Measurements from ENCODE around the gene ACY1. TPM values are rescaled to one million over a fixed set of nuclear protein-coding genes. Genes with fewer than 3 reads are reported as not detected.
A peak's percentile ranks its signal among the peaks of the same experiment; 100 is the strongest.

Gene ACY1
- total RNA-seq, 1 donor from 2014 or later: 13.2 TPM

DNA sequence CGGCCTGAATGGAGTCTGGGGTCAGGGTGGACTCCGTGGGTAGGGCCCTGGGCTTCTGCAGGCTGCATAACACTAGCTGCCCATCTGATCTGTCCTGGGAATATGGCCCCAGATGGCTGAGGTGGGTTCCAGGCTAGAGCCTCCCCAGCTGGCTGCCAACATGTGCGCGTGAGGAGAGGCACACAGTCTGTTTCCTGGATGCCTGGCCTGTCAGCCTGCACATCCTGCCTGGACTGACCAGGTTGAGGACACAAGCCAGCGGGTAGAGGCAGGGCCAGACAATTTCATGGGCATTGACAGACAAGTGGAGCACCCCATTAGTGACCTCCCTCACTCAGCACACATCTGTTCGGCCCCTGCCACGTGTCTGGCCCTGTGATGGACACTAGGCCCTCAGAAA lies 42.1 kb downstream of the ACY1 start:
- peak overlapping the region; percentile 72 for H3K4me3 Mint-ChIP-seq (ENCODE audit: unreplicated experiment)
- peaks cover 40% of the 10 kb centered on the region for H3K4me1 Mint-ChIP-seq (ENCODE audit: low read depth, unreplicated experiment)
- peak overlapping the region; percentile 97 for H3K27ac Mint-ChIP-seq (ENCODE audit: unreplicated experiment)
- H3K27me3 Mint-ChIP-seq (ENCODE audit: unreplicated experiment): peaks cover 26% of the 10 kb centered on the region
- TF ChIP-seq, protein P1, sequence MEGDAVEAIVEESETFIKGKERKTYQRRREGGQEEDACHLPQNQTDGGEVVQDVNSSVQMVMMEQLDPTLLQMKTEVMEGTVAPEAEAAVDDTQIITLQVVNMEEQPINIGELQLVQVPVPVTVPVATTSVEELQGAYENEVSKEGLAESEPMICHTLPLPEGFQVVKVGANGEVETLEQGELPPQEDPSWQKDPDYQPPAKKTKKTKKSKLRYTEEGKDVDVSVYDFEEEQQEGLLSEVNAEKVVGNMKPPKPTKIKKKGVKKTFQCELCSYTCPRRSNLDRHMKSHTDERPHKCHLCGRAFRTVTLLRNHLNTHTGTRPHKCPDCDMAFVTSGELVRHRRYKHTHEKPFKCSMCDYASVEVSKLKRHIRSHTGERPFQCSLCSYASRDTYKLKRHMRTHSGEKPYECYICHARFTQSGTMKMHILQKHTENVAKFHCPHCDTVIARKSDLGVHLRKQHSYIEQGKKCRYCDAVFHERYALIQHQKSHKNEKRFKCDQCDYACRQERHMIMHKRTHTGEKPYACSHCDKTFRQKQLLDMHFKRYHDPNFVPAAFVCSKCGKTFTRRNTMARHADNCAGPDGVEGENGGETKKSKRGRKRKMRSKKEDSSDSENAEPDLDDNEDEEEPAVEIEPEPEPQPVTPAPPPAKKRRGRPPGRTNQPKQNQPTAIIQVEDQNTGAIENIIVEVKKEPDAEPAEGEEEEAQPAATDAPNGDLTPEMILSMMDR (IDR thresholded peaks at IDR 0.05; ENCODE audit: partially characterized antibody, unreplicated experiment): no peak
- DNase-seq: peak; percentile 69
- H3K9me3 Mint-ChIP-seq (ENCODE audit: unreplicated experiment): peaks cover 30% of the 10 kb centered on the region
- peaks cover 4% of the 10 kb centered on the region for H3K36me3 Mint-ChIP-seq (ENCODE audit: unreplicated experiment)

DNA sequence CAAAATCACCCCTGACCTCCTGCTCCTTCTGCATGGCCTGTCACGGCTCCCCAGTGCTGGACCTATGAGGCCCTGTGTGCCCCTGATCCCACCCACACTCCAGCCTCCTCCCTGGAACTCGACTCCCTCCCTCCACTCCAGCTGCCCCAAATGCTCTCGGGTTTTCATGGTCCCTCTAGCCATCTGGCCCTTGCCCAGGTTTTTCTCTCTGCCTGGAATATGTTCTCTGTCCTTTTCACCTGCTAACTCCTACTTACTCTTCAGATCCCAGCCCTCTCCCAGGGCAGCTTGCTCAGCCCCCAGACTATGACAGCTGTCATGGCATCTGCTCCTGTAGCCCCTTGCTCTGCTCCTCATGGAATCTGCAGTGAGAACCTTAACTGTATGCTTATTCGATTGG lies 42.7 kb downstream of the ACY1 start:
- DNase-seq: peak; percentile 57
- TF ChIP-seq, protein P1 (IDR thresholded peaks at IDR 0.05; ENCODE audit: partially characterized antibody, unreplicated experiment): no peak
- Mint-ChIP-seq H3K4me3 (ENCODE audit: unreplicated experiment) (peak overlapping the region; percentile 72), H3K4me1 (ENCODE audit: low read depth, unreplicated experiment) (peaks cover 41% of the 10 kb centered on the region), H3K27ac (ENCODE audit: unreplicated experiment) (peak overlapping the region; percentile 97), H3K9me3 (ENCODE audit: unreplicated experiment) (peaks cover 29% of the 10 kb centered on the region), H3K27me3 (ENCODE audit: unreplicated experiment) (peaks cover 26% of the 10 kb centered on the region), H3K36me3 (ENCODE audit: unreplicated experiment) (peaks cover 4% of the 10 kb centered on the region)

DNA sequence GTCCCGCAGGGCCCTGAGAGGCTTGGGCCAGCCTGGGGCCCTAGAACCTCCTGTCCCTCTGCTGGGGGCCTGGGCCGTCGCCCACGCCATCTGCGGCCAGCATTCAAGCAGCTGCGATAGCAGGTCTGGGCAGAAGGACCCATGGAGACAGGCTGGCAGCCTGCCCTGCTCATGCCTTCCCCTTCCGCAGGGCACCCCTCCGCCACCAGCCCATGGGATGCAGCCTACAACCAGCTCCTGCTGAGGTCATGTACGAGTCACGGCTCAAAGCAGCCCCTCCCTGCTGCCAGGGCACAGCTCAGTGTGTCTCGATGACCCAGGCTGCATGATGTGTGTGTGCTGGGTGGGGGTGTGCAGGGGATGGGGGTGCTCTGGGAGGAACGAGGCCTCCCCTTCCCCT lies 45.2 kb downstream of the ACY1 start:
- Mint-ChIP-seq H3K36me3 (ENCODE audit: unreplicated experiment) (peaks cover 4% of the 10 kb centered on the region), H3K4me3 (ENCODE audit: unreplicated experiment) (no peak overlapping the region), H3K9me3 (ENCODE audit: unreplicated experiment) (peaks cover 24% of the 10 kb centered on the region), H3K4me1 (ENCODE audit: low read depth, unreplicated experiment) (peaks cover 29% of the 10 kb centered on the region), H3K27me3 (ENCODE audit: unreplicated experiment) (peaks cover 24% of the 10 kb centered on the region), H3K27ac (ENCODE audit: unreplicated experiment) (no peak overlapping the region)
- DNase-seq: no peak
- TF ChIP-seq, protein P1 (IDR thresholded peaks at IDR 0.05; ENCODE audit: partially characterized antibody, unreplicated experiment): no peak

DNA sequence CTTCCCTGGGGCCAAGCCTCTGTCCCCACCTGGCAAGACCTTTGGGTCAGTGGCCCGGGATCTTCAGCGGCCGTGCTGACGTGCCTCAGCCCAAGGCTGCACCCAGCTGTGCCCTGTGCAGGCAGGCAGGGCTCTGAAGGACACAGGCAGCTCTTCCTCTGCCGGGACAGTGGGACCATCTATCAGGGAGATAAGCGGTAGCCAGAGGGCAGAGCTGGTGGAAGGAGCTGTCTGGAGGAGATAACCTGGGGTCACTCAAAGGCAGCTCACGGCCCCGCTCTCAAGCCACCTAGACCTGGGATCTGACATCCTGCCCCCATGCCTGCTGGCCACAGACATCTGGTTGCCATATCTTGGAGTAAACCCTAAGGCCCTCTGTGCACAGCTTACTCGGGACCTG lies 45.7 kb downstream of the ACY1 start:
- H3K4me1 Mint-ChIP-seq (ENCODE audit: low read depth, unreplicated experiment): peaks cover 31% of the 10 kb centered on the region
- H3K36me3 Mint-ChIP-seq (ENCODE audit: unreplicated experiment): peaks cover 4% of the 10 kb centered on the region
- TF ChIP-seq, protein P1 (IDR thresholded peaks at IDR 0.05; ENCODE audit: partially characterized antibody, unreplicated experiment): no peak
- H3K4me3 Mint-ChIP-seq (ENCODE audit: unreplicated experiment): no peak overlapping the region
- peaks cover 24% of the 10 kb centered on the region for H3K9me3 Mint-ChIP-seq (ENCODE audit: unreplicated experiment)
- H3K27ac Mint-ChIP-seq (ENCODE audit: unreplicated experiment): no peak overlapping the region
- no peak for DNase-seq
- H3K27me3 Mint-ChIP-seq (ENCODE audit: unreplicated experiment): peaks cover 24% of the 10 kb centered on the region

DNA sequence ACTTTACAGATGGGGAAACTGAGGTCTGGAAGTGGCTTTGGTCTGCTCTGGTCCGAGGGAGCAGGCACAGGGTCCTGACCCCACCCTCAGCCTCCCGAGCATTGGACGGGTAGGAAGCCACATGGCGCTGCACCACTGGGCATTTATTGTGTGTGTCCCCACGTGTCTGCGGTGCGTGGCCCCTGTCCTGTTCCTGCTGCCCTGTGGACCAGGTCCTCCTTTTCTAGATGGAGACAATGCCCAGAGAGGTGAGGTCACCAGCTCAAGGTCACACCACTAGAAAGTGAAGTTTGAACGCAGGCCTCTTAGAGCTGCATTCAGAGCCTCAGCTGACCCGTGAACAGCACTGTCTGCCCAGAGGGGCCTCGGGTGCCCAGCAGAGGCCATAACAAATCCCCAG lies 46.2 kb downstream of the ACY1 start:
- no peak for DNase-seq
- Mint-ChIP-seq H3K4me3 (ENCODE audit: unreplicated experiment) (no peak overlapping the region), H3K4me1 (ENCODE audit: low read depth, unreplicated experiment) (peaks cover 26% of the 10 kb centered on the region), H3K27me3 (ENCODE audit: unreplicated experiment) (peaks cover 20% of the 10 kb centered on the region), H3K9me3 (ENCODE audit: unreplicated experiment) (peaks cover 21% of the 10 kb centered on the region), H3K36me3 (ENCODE audit: unreplicated experiment) (peaks cover 4% of the 10 kb centered on the region), H3K27ac (ENCODE audit: unreplicated experiment) (no peak overlapping the region)
- TF ChIP-seq, protein P1 (IDR thresholded peaks at IDR 0.05; ENCODE audit: partially characterized antibody, unreplicated experiment): no peak

Data from glutamatergic neuron (in vitro differentiated cells).